Neural cell (in vitro differentiated cells): ENCODE data around the gene RBM27.
"Not testable (repeated sequence)": the region's sequence is repeated elsewhere in the genome, so short reads cannot be mapped to it uniquely, and the experiment has no call there.

Experiments
- EZH2 ChIP-seq: fragments of 200-600, 300-800 bp; shearing (Covaris generic), sonication (generic); IDR thresholded peaks from 2 replicates; pipeline ENCODE4 v1.6.1; 2014; ENCODE audit warnings: antibody characterized with exemption, low read length, borderline replicate concordance, mild to moderate bottlenecking; ENCODE audit not compliant: insufficient read depth, poor library complexity, severe bottlenecking
- POLR2AphosphoS5 ChIP-seq: IDR thresholded peaks from 2 replicates; pipeline ENCODE4 v1.6.1; 2012
- TAF1 ChIP-seq: IDR thresholded peaks from 2 replicates; pipeline ENCODE4 v1.6.1; 2012; ENCODE audit warnings: low read depth
- TF ChIP-seq, protein P1 (sequence below): fragments of 450-650 bp; IDR thresholded peaks from 2 replicates; pipeline ENCODE4 v1.5.1; 2014; ENCODE audit warnings: antibody characterized with exemption, mild to moderate bottlenecking, moderate library complexity; ENCODE audit not compliant: poor library complexity, severe bottlenecking

DNA sequence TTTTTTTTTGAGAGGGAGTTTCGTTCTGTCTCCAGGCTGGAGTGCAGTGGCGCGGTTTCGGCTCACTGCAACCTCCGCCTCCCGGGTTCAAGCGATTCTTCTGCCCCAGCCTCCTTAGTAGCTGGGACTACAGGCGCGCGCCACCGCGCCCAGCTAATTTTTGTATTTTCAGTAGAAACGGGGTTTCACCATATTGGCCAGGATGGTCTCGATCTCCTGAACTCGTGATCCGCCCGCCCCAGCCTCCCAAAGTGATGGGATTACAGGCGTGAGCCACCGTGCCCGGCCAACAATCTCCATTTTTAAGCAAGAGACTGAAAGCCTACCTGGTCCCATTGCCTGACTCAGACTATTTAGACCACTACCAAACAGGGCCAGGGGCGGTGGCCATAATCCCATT, 20.0 kb upstream of the RBM27 start:
- TF ChIP-seq TAF1, POLR2AphosphoS5, EZH2: not testable (repeated sequence)
- TF ChIP-seq, protein P1, sequence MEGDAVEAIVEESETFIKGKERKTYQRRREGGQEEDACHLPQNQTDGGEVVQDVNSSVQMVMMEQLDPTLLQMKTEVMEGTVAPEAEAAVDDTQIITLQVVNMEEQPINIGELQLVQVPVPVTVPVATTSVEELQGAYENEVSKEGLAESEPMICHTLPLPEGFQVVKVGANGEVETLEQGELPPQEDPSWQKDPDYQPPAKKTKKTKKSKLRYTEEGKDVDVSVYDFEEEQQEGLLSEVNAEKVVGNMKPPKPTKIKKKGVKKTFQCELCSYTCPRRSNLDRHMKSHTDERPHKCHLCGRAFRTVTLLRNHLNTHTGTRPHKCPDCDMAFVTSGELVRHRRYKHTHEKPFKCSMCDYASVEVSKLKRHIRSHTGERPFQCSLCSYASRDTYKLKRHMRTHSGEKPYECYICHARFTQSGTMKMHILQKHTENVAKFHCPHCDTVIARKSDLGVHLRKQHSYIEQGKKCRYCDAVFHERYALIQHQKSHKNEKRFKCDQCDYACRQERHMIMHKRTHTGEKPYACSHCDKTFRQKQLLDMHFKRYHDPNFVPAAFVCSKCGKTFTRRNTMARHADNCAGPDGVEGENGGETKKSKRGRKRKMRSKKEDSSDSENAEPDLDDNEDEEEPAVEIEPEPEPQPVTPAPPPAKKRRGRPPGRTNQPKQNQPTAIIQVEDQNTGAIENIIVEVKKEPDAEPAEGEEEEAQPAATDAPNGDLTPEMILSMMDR: not testable (repeated sequence)
